Hepatocyte (in vitro differentiated cells): ENCODE data around the gene RAP1GDS1.

Experiments
- CTCF ChIP-seq: fragments of 200-600 bp; sonication (generic); IDR thresholded peaks from 2 replicates; pipeline ENCODE4 v1.5.1; 2016; ENCODE audit warnings: antibody characterized with exemption, mild to moderate bottlenecking; ENCODE audit not compliant: poor library complexity
- EZH2 ChIP-seq: fragments of 200-600 bp; sonication (generic); IDR thresholded peaks from 2 replicates; pipeline ENCODE4 v1.6.1; 2016; ENCODE audit warnings: antibody characterized with exemption, mild to moderate bottlenecking, borderline replicate concordance
- EZH2phosphoT487 ChIP-seq: fragments of 200-600 bp; sonication (generic); IDR thresholded peaks from one replicate; pipeline ENCODE4 v1.6.1; 2018; ENCODE audit warnings: antibody characterized with exemption, mild to moderate bottlenecking, low read depth, moderate library complexity; ENCODE audit not compliant: unreplicated experiment, severe bottlenecking

GRCh38 chr4:98253499-98253898 lies 7.7 kb upstream of the RAP1GDS1 start:
- TF ChIP-seq CTCF = no peak
- no peak for TF ChIP-seq EZH2
- no peak for TF ChIP-seq EZH2phosphoT487
